Gastroesophageal sphincter (tissue), 4 donors: ENCODE results near the gene BDKRB1. TPM values are rescaled to one million over a fixed set of nuclear protein-coding genes. Genes with fewer than 3 reads are reported as not detected.

Experiments used
- ATAC-seq: fragments of 150-250 bp; one replicate; pipeline ENCODE4 v1.9.1; 2016; ENCODE audit warnings: mild to moderate bottlenecking, moderate library complexity
- H3K27ac ChIP-seq, 4 donors: fragments of 200-600 bp; sonication (generic) in 3 of 4; 1 replicate in 3 of 4; 2 replicates in 1 of 4; pipeline ENCODE4 v1.5.1; 2016 to 2019
- H3K27me3 ChIP-seq: fragments of 200-600 bp; sonication (generic); one replicate; pipeline ENCODE4 v1.5.1; 2019
- H3K36me3 ChIP-seq, 2 donors: fragments of 200-600 bp; sonication (generic); one replicate each; pipeline ENCODE4 v1.5.1; 2019; ENCODE audit warnings: control low read depth in 1 of 2
- H3K4me1 ChIP-seq, 3 donors: fragments of 200-600 bp; sonication (generic); 1 replicate in 2 of 3; 2 replicates in 1 of 3; pipeline ENCODE4 v1.5.1; 2016 to 2019; ENCODE audit warnings: control low read depth in 2 of 3
- H3K4me3 ChIP-seq, 2 donors: fragments of 200-600 bp; sonication (generic); one replicate each; pipeline ENCODE4 v1.5.1; 2019; ENCODE audit warnings: mild to moderate bottlenecking in 1 of 2, moderate library complexity in 1 of 2
- H3K9me3 ChIP-seq, 3 donors: fragments of 200-600 bp; sonication (generic); one replicate each; pipeline ENCODE4 v1.5.1; 2017 to 2019; ENCODE audit warnings: control low read depth in 2 of 3
- CTCF ChIP-seq, 4 experiments: fragments of 200-600 bp in 2 of 4; fragments of 450-650 bp in 2 of 4; sonication (generic) in 1 of 4; IDR thresholded peaks; one replicate each; pipeline ENCODE4 v1.5.1; 2017 to 2019; ENCODE audit warnings: antibody characterized with exemption in 4 of 4, mild to moderate bottlenecking in 2 of 4, moderate library complexity in 2 of 4
- EP300 ChIP-seq: sonication (generic); formaldehyde crosslinking; IDR thresholded peaks from one replicate; pipeline ENCODE4 v1.6.1; 2017; ENCODE audit warnings: antibody characterized with exemption, mild to moderate bottlenecking
- POLR2A ChIP-seq, 2 donors: fragments of 450-650 bp; IDR thresholded peaks; one replicate each; pipeline ENCODE4 v1.6.1; 2017; ENCODE audit warnings: antibody characterized with exemption in 2 of 2, mild to moderate bottlenecking in 2 of 2, moderate library complexity in 1 of 2
- POLR2AphosphoS5 ChIP-seq: sonication (generic); formaldehyde crosslinking; IDR thresholded peaks from one replicate; pipeline ENCODE4 v1.6.1; 2017; ENCODE audit warnings: antibody characterized with exemption
- WGBS, 2 donors: methylation state at CpG; one replicate each; pipeline ENCODE4 v1.1.5; 2018; ENCODE audit warnings: low coverage in 1 of 2; 5-methylcytosine and 5-hydroxymethylcytosine counted together
- total RNA-seq, 4 donors: library from RNA; depleted of rRNA; stranded (reverse); fragments of >200 nt; gene quantifications; one replicate each; pipeline ENCODE4 v1.1.0, GENCODE V29; 2016

The BDKRB1 gene
- total RNA-seq, 4 donors from 2014 or later: 0.50 to 7.9 (median 1.2) TPM; not detected in 1

GRCh38 chr14:96297000-96297399 lies 41.0 kb downstream of the BDKRB1 start:
- Histone ChIP-seq H3K36me3 (peaks cover 4 to 66% of the 10 kb centered on the region in 2 donors), H3K4me1 (peaks cover 0 to 6% (median 0%) of the 10 kb centered on the region in 3 donors), H3K4me3 (no peak overlapping the region), H3K27me3 (no peaks in the 10 kb centered on the region), H3K9me3 (no peaks in the 10 kb centered on the region), H3K27ac (no peak overlapping the region)
- TF ChIP-seq CTCF (IDR thresholded peaks at IDR 0.05) (peak; percentile 25 to 48 (median 38)), POLR2AphosphoS5 (no peak)
- ATAC-seq: no peak
- WGBS, 2 donors: 81 to 98% methylated on average over 2 of the region's 2 CpGs

- no peak for ATAC-seq
- TF ChIP-seq POLR2AphosphoS5: no peak
- TF ChIP-seq POLR2A (IDR thresholded peaks at IDR 0.05): no peak
- TF ChIP-seq CTCF (IDR thresholded peaks at IDR 0.05): no peak
- TF ChIP-seq EP300: no peak
- H3K4me3 ChIP-seq: no peak overlapping the region
- H3K36me3 ChIP-seq: peaks cover 8 to 68% of the 10 kb centered on the region in 2 donors
- no peak overlapping the region for H3K27ac ChIP-seq
- no peaks in the 10 kb centered on the region for H3K9me3 ChIP-seq
- H3K4me1 ChIP-seq: peaks cover 0 to 6% (median 0%) of the 10 kb centered on the region in 3 donors
- H3K27me3 ChIP-seq: no peaks in the 10 kb centered on the region
- WGBS, 2 donors: 89% methylated on average over 3 to 4 of the region's 4 CpGs
Observed at GRCh38 chr14:96297997-96298515, 42.0 kb downstream of the BDKRB1 start.

DNA sequence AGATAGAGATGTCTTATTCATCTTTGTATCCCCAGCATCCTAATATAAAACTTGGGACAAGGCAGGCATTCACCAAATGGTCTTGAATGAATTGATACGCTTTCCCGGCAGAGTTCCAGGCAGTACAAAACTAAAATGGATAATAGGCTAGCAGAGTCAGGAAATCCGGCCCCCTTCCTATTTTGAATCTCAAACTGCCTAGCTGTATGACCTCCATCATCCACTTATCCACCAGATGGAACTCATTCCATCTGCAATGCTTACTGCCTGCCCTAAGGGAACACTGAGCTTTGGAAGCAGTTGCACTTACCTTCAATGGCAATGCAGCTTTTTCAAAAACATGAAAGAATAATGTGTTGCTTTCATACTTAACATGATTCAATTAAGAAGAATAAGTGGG lies 43.4 kb downstream of the BDKRB1 start:
- Histone ChIP-seq H3K9me3 (no peaks in the 10 kb centered on the region), H3K4me3 (no peak overlapping the region), H3K27me3 (no peaks in the 10 kb centered on the region), H3K27ac (no peak overlapping the region), H3K36me3 (peaks cover 8 to 68% of the 10 kb centered on the region in 2 donors), H3K4me1 (peaks cover 0 to 6% (median 0%) of the 10 kb centered on the region in 3 donors)
- ATAC-seq: no peak
- WGBS, 2 donors: 77 to 95% methylated on average over 3 of the region's 3 CpGs
- no peak for TF ChIP-seq CTCF (IDR thresholded peaks at IDR 0.05)
- no peak for TF ChIP-seq POLR2AphosphoS5
- no peak for TF ChIP-seq POLR2A (IDR thresholded peaks at IDR 0.05)
- no peak for TF ChIP-seq EP300

GRCh38 chr14:96303981-96304380 lies 48.0 kb downstream of the BDKRB1 start:
- H3K9me3 ChIP-seq: no peaks in the 10 kb centered on the region
- ATAC-seq: no peak
- peaks cover 0 to 4% (median 0%) of the 10 kb centered on the region in 3 donors for H3K4me1 ChIP-seq
- H3K36me3 ChIP-seq: peaks cover 4 to 94% of the 10 kb centered on the region in 2 donors
- no peak for TF ChIP-seq EP300
- no peak for TF ChIP-seq CTCF (IDR thresholded peaks at IDR 0.05)
- no peak for TF ChIP-seq POLR2A (IDR thresholded peaks at IDR 0.05)
- no peak for TF ChIP-seq POLR2AphosphoS5
- H3K4me3 ChIP-seq: no peak overlapping the region
- no peak overlapping the region for H3K27ac ChIP-seq
- H3K27me3 ChIP-seq: no peaks in the 10 kb centered on the region
- WGBS, 2 donors: 83 to 86% methylated on average over 1 to 3 of the region's 3 CpGs

DNA sequence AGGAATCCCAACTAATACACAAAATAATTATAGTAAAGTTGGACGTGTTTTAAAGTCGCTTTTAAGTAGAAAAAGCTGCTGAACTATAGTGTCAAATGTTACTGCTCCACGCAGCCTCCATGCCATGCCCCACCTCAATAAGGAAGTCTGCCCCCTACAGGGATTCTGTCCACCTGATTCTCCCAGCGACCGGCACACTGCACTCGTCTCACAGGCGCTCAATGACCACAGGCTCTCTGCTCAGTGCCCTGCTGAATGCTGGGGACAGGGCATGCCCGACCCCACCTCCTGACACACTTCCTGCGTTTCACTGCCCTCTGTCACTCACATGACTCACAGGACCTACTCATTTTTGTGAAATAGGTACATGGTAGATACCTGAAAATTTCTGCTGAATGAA lies 48.9 kb downstream of the BDKRB1 start:
- no peak for TF ChIP-seq EP300
- no peak for TF ChIP-seq POLR2A (IDR thresholded peaks at IDR 0.05)
- H3K4me3 ChIP-seq: no peak overlapping the region
- H3K4me1 ChIP-seq: no peaks in the 10 kb centered on the region
- no peaks in the 10 kb centered on the region for H3K9me3 ChIP-seq
- H3K27ac ChIP-seq: no peak overlapping the region
- ATAC-seq: no peak
- 73 to 76% methylated on average over 5 to 8 of the region's 9 CpGs for WGBS, 2 donors
- no peaks in the 10 kb centered on the region for H3K27me3 ChIP-seq
- H3K36me3 ChIP-seq: peaks cover 7 to 96% of the 10 kb centered on the region in 2 donors
